Right renal cortex interstitium (tissue), 3 donors: Measurements from ENCODE around the gene ARSJ. TPM values are rescaled to one million over a fixed set of nuclear protein-coding genes. Genes with fewer than 3 reads are reported as not detected.

Source experiments
- polyA plus RNA-seq, 3 donors: library from polyadenylated mRNA; unstranded; fragments of 120-200 nt; gene quantifications; one replicate each; pipeline ENCODE4 v1.2.1, GENCODE V29; 2013; ENCODE audit not compliant: insufficient read length in 3 of 3

ARSJ gene
- polyA plus RNA-seq, 3 donors, result 14.9 to 18.5 (median 16.1) TPM

Other genes starting within 250 kb of the ARSJ start
- gene CAMK2D, start 217.9 kb downstream of the ARSJ start, polyA plus RNA-seq, result 10 to 100 TPM; 82.3 to 90.8 (median 86.6) TPM